Measurements from ENCODE around the gene TRIM50.
"Not testable (repeated sequence)": the region's sequence is repeated elsewhere in the genome, so short reads cannot be mapped to it uniquely, and the experiment has no call there.

The TRIM50 gene

GRCh38 chr7:73327922-73328321 is at the start of gene TRIM50, which contains the start of gene FKBP6:
TRIM50 (minus strand) TSS chr7:73328082; CDS start chr7:73324787, 3,295 bp downstream.
FKBP6 (plus strand) TSS chr7:73328161; CDS start chr7:73328429, 268 bp downstream.
- not testable (repeated sequence) for H3K27ac ChIP-seq

GRCh38 chr7:73376671-73377412 is 49.0 kb upstream of the TRIM50 start:
- no peak overlapping the region for H3K27ac ChIP-seq
- TF ChIP-seq, protein P1, sequence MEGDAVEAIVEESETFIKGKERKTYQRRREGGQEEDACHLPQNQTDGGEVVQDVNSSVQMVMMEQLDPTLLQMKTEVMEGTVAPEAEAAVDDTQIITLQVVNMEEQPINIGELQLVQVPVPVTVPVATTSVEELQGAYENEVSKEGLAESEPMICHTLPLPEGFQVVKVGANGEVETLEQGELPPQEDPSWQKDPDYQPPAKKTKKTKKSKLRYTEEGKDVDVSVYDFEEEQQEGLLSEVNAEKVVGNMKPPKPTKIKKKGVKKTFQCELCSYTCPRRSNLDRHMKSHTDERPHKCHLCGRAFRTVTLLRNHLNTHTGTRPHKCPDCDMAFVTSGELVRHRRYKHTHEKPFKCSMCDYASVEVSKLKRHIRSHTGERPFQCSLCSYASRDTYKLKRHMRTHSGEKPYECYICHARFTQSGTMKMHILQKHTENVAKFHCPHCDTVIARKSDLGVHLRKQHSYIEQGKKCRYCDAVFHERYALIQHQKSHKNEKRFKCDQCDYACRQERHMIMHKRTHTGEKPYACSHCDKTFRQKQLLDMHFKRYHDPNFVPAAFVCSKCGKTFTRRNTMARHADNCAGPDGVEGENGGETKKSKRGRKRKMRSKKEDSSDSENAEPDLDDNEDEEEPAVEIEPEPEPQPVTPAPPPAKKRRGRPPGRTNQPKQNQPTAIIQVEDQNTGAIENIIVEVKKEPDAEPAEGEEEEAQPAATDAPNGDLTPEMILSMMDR (conservative IDR thresholded peaks at IDR 0.05): no peak
- TF ChIP-seq ZFX (IDR thresholded peaks at IDR 0.05): no peak

- not testable (repeated sequence) for H3K27ac ChIP-seq
Measured at GRCh38 chr7:73376262-73376661, 48.4 kb upstream of the TRIM50 start.

DNA sequence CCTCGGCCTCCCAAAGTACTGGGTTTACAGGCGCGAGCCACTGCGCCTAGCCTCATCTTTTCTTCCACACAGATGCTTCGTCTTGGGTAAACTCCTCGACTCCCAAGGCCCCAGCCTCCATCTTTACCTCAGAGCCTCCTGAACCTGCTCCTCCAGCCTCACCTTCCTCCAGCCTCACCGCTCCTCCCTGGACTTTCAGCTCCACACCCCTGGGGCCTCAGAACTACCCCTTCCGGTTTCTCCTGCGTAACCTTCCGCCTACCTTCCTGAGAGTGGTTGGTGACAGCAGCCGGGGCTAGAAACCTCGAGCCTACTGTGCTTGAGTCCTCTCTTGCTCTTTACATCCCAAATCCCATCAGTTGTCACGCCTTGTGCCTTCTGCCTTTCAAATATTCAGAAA is 45.9 kb upstream of the TRIM50 start:
- TF ChIP-seq ZFX (IDR thresholded peaks at IDR 0.05): no peak
- TF ChIP-seq, protein P1 (conservative IDR thresholded peaks at IDR 0.05): no peak
- no peak overlapping the region for H3K27ac ChIP-seq

DNA sequence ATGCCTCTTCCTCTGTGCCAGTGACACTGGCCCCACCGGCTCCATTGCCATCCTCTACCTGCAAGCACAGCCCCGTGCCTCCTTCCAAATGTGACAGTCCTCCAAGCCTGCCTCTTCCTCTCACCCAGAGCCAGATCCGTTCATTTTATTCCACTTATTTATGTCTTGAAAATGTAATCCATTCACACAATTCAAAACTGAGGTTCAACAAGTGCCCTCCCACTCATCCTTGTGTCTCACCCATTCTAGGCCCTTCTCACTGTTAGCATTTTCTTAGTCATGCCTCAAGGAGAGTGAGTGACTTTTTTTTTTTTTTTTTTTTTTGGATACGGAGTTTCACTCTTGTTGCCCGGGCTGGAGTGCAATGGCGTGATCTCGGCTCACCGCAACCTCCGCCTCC is 41.7 kb upstream of the TRIM50 start:
- TF ChIP-seq, protein P1 (conservative IDR thresholded peaks at IDR 0.05): no peak
- TF ChIP-seq ZFX (IDR thresholded peaks at IDR 0.05): no peak
- peak overlapping the region; percentile 12 for H3K27ac ChIP-seq

DNA sequence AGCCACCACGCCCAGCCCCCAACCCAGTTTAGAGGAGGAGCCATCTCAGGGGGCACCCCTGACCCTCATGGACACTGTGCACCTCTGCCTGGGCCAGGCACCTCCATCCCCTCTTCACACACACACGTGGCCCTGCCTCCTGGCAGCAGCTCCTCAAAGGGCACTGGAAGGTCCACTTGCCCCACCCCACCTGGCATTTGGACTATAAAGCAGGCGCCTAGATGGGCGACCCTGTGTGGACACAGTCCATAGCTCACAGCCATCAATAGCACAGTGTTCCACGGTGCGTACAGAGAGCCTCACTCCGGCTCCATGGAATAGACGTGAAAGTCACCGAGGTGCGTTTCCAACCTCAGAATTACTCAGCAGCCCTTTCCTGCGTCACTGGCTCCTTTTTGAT is 41.1 kb upstream of the TRIM50 start:
- no peak for TF ChIP-seq ZFX (IDR thresholded peaks at IDR 0.05)
- TF ChIP-seq, protein P1 (conservative IDR thresholded peaks at IDR 0.05): no peak
- peak overlapping the region; percentile 12 for H3K27ac ChIP-seq

- H3K27ac ChIP-seq: no peak overlapping the region
- TF ChIP-seq, protein P1 (conservative IDR thresholded peaks at IDR 0.05): no peak
- no peak for TF ChIP-seq ZFX (IDR thresholded peaks at IDR 0.05)
Measured at GRCh38 chr7:73366990-73367389, 39.1 kb upstream of the TRIM50 start.

GRCh38 chr7:73366127-73366526 is 38.2 kb upstream of the TRIM50 start:
- H3K27ac ChIP-seq: no peak overlapping the region
- no peak for TF ChIP-seq ZFX (IDR thresholded peaks at IDR 0.05)
- TF ChIP-seq, protein P1 (conservative IDR thresholded peaks at IDR 0.05): no peak

Data from C4-2B (cell line).